PC-9 (cell line): ENCODE measurements around the gene NFATC1. TPM values are rescaled to one million over a fixed set of nuclear protein-coding genes. Genes with fewer than 3 reads are reported as not detected.

ENCODE experiments used
- BruUV-seq: library from RNA; stranded (reverse); fragments of 400-500 nt; replicated peaks from 2 replicates; lab custom pipeline; 2021; lab: Mats Ljungman, UMichigan
- CTCF ChIA-PET: fragments of 300-600 bp; sonication (Branson Sonifier 250); formaldehyde crosslinking; loops from one replicate; lab custom pipeline; 2022; ENCODE audit warnings: antibody characterized with exemption; lab: Charles Lee
- POLR2A ChIA-PET: fragments of 300-600 bp; sonication (Branson Sonifier 250); formaldehyde crosslinking; loops from one replicate; lab custom pipeline; 2022; ENCODE audit warnings: antibody characterized with exemption; ENCODE audit not compliant: unreplicated experiment; lab: Charles Lee
- DNase-seq, 2 experiments: peaks; one replicate each; pipeline versions ENCODE4 v3.0.0 to v3.0.0-alpha.2; 2015 to 2022; ENCODE audit warnings: mixed read lengths in 1 of 2
- H2AFZ ChIP-seq: fragments of 200-600 bp; sonication (generic); 2 replicates; pipeline ENCODE4 v1.8.1; 2017; ENCODE audit warnings: antibody characterized with exemption
- H3F3A ChIP-seq: fragments of 200-600 bp; sonication (generic); 2 replicates; pipeline ENCODE4 v1.8.1; 2017; ENCODE audit warnings: antibody characterized with exemption, mild to moderate bottlenecking, low read depth; ENCODE audit not compliant: insufficient read depth
- H3K27ac ChIP-seq: fragments of 200-600 bp; sonication (generic); 2 replicates; pipeline ENCODE4 v1.6.1; 2016; ENCODE audit warnings: mixed run types
- H3K27me3 ChIP-seq: fragments of 200-600 bp; sonication (generic); 2 replicates; pipeline ENCODE4 v1.6.1; 2016; ENCODE audit warnings: low read depth, mixed run types; ENCODE audit not compliant: insufficient read depth
- H3K36me3 ChIP-seq: fragments of 200-600 bp; sonication (generic); 2 replicates; pipeline ENCODE4 v1.6.1; 2016; ENCODE audit warnings: low read depth, mixed run types
- H3K4me1 ChIP-seq: fragments of 200-600 bp; sonication (generic); replicated peaks from 2 replicates; pipeline ENCODE4 v1.6.1; 2016; ENCODE audit warnings: mixed run types; ENCODE audit not compliant: insufficient read depth
- H3K4me2 ChIP-seq: fragments of 200-600 bp; sonication (generic); 2 replicates; pipeline ENCODE4 v1.6.1; 2017; ENCODE audit warnings: mixed run types
- H3K4me3 ChIP-seq: fragments of 200-600 bp; sonication (generic); 2 replicates; pipeline ENCODE4 v1.6.1; 2016; ENCODE audit warnings: mixed run types
- H3K79me2 ChIP-seq: fragments of 200-600 bp; sonication (generic); 2 replicates; pipeline ENCODE4 v1.6.1; 2017; ENCODE audit warnings: low read depth, mixed run types
- H3K9me2 ChIP-seq: fragments of 200-600 bp; sonication (generic); 2 replicates; pipeline ENCODE4 v1.8.1; 2017; ENCODE audit warnings: mild to moderate bottlenecking; ENCODE audit not compliant: insufficient read depth
- H3K9me3 ChIP-seq: fragments of 200-600 bp; sonication (generic); 2 replicates; pipeline ENCODE4 v1.8.1; 2016; ENCODE audit warnings: low read depth; ENCODE audit not compliant: insufficient read depth
- H4K20me1 ChIP-seq: fragments of 200-600 bp; sonication (generic); 2 replicates; pipeline ENCODE4 v1.8.1; 2017; ENCODE audit not compliant: insufficient read depth
- CTCF ChIP-seq: fragments of 200-600 bp; sonication (generic); conservative IDR thresholded peaks from 2 replicates; pipeline ENCODE4 v1.6.1; 2017; ENCODE audit warnings: mixed run types, antibody characterized with exemption, mild to moderate bottlenecking, moderate library complexity
- EZH2 ChIP-seq: fragments of 200-600 bp; sonication (generic); IDR thresholded peaks from 2 replicates; pipeline ENCODE4 v1.8.0; 2017; ENCODE audit warnings: antibody characterized with exemption, low read depth
- intact Hi-C: fragments of 100-400 bp; cut with micrococcal nuclease; formaldehyde crosslinking; loops from one replicate; pipeline ENCODE4 v1.10.0; 2022; ENCODE audit not compliant: unreplicated experiment
- total RNA-seq: library from RNA; stranded (reverse); gene quantifications from 2 replicates; pipeline ENCODE4 v1.2.3, GENCODE V29; 2021

Gene NFATC1
- total RNA-seq, 1 experiment from 2014 or later = 2.6 TPM

DNA sequence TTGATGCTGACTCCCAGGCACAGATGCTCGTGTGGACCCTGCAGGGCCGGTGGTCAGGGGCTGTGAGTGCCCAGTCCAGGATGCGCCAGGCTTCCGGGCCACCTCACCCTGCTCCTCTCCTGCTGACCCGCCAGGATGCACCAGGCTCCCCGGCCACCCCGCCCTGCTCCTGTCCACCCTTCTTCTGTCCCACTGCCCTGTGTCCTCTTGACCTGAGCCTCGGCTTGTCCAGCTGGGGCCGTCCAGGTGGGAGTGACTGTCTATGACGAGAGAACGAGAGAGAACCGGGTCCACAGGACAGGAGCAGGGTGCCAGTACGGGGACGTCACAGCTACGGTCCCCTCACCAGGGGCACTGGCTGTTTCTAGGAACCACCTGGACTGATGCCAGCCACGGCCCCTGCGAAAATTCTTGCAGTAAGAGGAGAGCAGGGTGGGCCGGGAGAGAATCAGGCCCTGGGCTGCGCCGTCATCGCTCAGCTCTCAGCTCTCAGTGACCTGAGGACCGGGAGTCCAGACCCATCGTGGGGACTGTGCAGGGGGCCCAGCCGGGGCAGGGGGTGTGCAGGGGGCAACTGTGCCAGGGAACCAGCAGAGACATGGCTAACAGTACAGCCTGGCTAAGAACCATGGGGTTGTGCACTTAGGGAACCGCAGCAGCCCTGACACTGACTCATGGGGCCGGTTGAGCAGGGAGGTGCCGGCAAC lies 12.9 kb upstream of the NFATC1 start:
- H3K9me2 ChIP-seq = no peaks in the 10 kb centered on the region
- no peaks in the 10 kb centered on the region for H3K9me3 ChIP-seq
- H2AFZ ChIP-seq = no peak overlapping the region
- H3K36me3 ChIP-seq = no peaks in the 10 kb centered on the region
- H3K4me3 ChIP-seq = no peak overlapping the region
- no peaks in the 10 kb centered on the region for H3K79me2 ChIP-seq
- ChIA-PET POLR2A (no interaction called here), CTCF (no interaction called here)
- BruUV-seq = no TSS peak
- H3K4me2 ChIP-seq = no peak overlapping the region
- no peaks in the 10 kb centered on the region for H3F3A ChIP-seq
- peaks cover 35% of the 10 kb centered on the region for H3K27me3 ChIP-seq
- DNase-seq = no peak
- H4K20me1 ChIP-seq = no peaks in the 10 kb centered on the region; the same call in 1 of the 2 replicates
- no peaks in the 10 kb centered on the region for H3K4me1 ChIP-seq
- TF ChIP-seq CTCF (no peak), EZH2 (no peak)
- intact Hi-C loops = no loop called here
- no peak overlapping the region for H3K27ac ChIP-seq

GRCh38 chr18:79383388-79384056 lies 12.2 kb upstream of the NFATC1 start:
- Histone ChIP-seq H3K4me1 (no peaks in the 10 kb centered on the region), H3F3A (no peaks in the 10 kb centered on the region), H2AFZ (no peak overlapping the region), H3K27me3 (peaks cover 42% of the 10 kb centered on the region), H4K20me1 (no peaks in the 10 kb centered on the region; the same call in 1 of the 2 replicates), H3K36me3 (no peaks in the 10 kb centered on the region), H3K27ac (no peak overlapping the region), H3K4me3 (no peak overlapping the region), H3K9me2 (no peaks in the 10 kb centered on the region), H3K4me2 (no peak overlapping the region), H3K9me3 (no peaks in the 10 kb centered on the region), H3K79me2 (no peaks in the 10 kb centered on the region)
- intact Hi-C loops = no loop called here
- no peak for DNase-seq
- no TSS peak for BruUV-seq
- CTCF ChIA-PET = no interaction called here
- TF ChIP-seq EZH2 = no peak
- TF ChIP-seq CTCF = no peak
- POLR2A ChIA-PET = no interaction called here

DNA sequence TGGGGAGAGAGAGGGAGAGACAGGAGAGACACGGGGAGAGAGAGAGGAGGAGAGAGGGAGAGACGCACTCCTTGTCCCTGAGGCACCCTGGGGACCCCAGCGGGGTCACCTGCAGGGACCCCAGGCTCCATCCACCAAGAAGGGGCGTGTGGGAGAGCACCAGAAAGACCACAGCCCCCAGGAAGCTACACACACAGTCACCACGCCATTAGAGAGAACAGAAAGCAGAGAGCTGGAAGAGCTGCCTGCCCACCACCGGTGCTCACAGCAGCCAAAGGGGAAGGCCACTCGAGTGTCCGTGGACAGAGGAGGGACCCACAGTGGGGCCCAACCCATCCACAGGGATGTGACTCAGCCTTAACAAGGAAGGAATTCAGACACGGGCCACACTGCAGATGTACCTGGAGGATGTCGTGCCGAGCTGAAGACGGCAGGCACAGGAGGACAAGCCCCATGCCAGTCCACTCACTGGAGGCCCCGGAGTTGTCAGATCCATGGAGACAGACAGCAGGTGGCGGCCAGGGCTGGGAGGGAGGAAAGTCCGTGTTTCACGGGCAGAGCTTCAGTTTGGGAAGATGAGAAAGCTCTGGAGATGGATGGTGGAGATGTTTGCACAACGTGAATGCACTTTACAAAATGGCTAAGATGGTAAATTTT lies 11.5 kb upstream of the NFATC1 start:
- Histone ChIP-seq H3K4me2 (no peak overlapping the region), H3F3A (no peaks in the 10 kb centered on the region), H3K4me1 (no peaks in the 10 kb centered on the region), H3K9me3 (no peaks in the 10 kb centered on the region), H2AFZ (no peak overlapping the region), H3K27ac (no peak overlapping the region), H3K9me2 (no peaks in the 10 kb centered on the region), H3K36me3 (no peaks in the 10 kb centered on the region), H4K20me1 (no peaks in the 10 kb centered on the region; the same call in 1 of the 2 replicates), H3K4me3 (no peak overlapping the region), H3K27me3 (peaks cover 48% of the 10 kb centered on the region), H3K79me2 (no peaks in the 10 kb centered on the region)
- no peak for TF ChIP-seq CTCF
- TF ChIP-seq EZH2 = no peak
- CTCF ChIA-PET = no interaction called here
- intact Hi-C loops = no loop called here
- no peak for DNase-seq
- BruUV-seq = no TSS peak
- POLR2A ChIA-PET = no interaction called here
